ENCODE measurements around the gene VTI1B. TPM values are rescaled to one million over a fixed set of nuclear protein-coding genes. Genes with fewer than 3 reads are reported as not detected.
"Not testable (repeated sequence)": the region's sequence is repeated elsewhere in the genome, so short reads cannot be mapped to it uniquely, and the experiment has no call there.

Gene VTI1B
- total and polyA plus RNA-seq, 4 donors, result 43.9 to 105 (median 67.5) TPM

DNA sequence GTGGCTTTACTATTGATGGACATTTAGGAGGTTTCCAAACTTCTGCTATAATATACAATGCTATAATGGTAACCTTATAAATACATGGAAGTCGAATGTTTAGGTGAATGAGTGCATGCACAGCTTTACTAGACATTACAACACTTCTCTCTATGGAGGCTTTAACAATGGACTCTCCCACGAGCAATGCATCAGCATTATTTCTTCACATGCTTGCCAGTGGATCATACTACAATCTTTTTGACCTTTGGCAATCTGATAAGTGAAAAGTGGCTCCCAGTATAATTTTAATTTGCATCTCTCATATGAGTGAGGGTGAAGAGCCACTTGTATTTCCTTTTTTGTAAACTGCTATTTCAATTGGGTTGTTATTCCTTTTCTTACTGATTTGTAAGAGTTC lies 45.4 kb upstream of the VTI1B start:
- H3K9me3 ChIP-seq (ENCODE audit: control insufficient read depth in 4 of 4, insufficient read depth in 3 of 4, low read length in 3 of 4), result peaks cover 0 to 5% (median 0%) of the 10 kb centered on the region in 4 donors
- WGBS, 2 donors, result 44 to 63% methylated on average over 2 of the region's 2 CpGs
- no peaks in the 10 kb centered on the region for H3K27me3 ChIP-seq (ENCODE audit: control insufficient read depth in 3 of 3, insufficient read depth in 3 of 3, low read length in 2 of 3)
- no peak overlapping the region for H3K9ac ChIP-seq (ENCODE audit: insufficient read depth in 1 of 2, low read length in 2 of 2)
- no peak overlapping the region for H3K4me3 ChIP-seq
- no peak overlapping the region for H3K27ac ChIP-seq (ENCODE audit: low read depth in 1 of 2, low read length in 1 of 2)
- TF ChIP-seq, protein P1, sequence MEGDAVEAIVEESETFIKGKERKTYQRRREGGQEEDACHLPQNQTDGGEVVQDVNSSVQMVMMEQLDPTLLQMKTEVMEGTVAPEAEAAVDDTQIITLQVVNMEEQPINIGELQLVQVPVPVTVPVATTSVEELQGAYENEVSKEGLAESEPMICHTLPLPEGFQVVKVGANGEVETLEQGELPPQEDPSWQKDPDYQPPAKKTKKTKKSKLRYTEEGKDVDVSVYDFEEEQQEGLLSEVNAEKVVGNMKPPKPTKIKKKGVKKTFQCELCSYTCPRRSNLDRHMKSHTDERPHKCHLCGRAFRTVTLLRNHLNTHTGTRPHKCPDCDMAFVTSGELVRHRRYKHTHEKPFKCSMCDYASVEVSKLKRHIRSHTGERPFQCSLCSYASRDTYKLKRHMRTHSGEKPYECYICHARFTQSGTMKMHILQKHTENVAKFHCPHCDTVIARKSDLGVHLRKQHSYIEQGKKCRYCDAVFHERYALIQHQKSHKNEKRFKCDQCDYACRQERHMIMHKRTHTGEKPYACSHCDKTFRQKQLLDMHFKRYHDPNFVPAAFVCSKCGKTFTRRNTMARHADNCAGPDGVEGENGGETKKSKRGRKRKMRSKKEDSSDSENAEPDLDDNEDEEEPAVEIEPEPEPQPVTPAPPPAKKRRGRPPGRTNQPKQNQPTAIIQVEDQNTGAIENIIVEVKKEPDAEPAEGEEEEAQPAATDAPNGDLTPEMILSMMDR (IDR thresholded peaks at IDR 0.05; ENCODE audit: control extremely low read depth, extremely low read depth), result no peak
- H3K4me1 ChIP-seq (ENCODE audit: control insufficient read depth in 5 of 5, insufficient read depth in 5 of 5, low read length in 5 of 5), result peaks cover 0 to 3% (median 2%) of the 10 kb centered on the region in 5 donors
- DNase-seq (no peak), ATAC-seq (ENCODE audit: insufficient read depth, low FRiP score) (peak; percentile 30)
- no peaks in the 10 kb centered on the region for H3K36me3 ChIP-seq (ENCODE audit: control insufficient read depth in 4 of 4, insufficient read depth in 4 of 4, low read length in 4 of 4)

GRCh38 chr14:67719385-67719784 lies 45.0 kb upstream of the VTI1B start:
- not testable (repeated sequence) for H3K4me3 ChIP-seq; H3K9ac ChIP-seq (ENCODE audit: insufficient read depth in 1 of 2, low read length in 2 of 2); H3K36me3 ChIP-seq (ENCODE audit: control insufficient read depth in 4 of 4, insufficient read depth in 4 of 4, low read length in 4 of 4); H3K27me3 ChIP-seq (ENCODE audit: control insufficient read depth in 3 of 3, insufficient read depth in 3 of 3, low read length in 2 of 3); H3K27ac ChIP-seq (ENCODE audit: low read depth in 1 of 2, low read length in 1 of 2); H3K4me1 ChIP-seq (ENCODE audit: control insufficient read depth in 5 of 5, insufficient read depth in 5 of 5, low read length in 5 of 5); ATAC-seq (ENCODE audit: insufficient read depth, low FRiP score); H3K9me3 ChIP-seq (ENCODE audit: control insufficient read depth in 4 of 4, insufficient read depth in 3 of 4, low read length in 3 of 4); DNase-seq
- WGBS, 2 donors, result 92% methylated on average over 3 of the region's 3 CpGs

DNA sequence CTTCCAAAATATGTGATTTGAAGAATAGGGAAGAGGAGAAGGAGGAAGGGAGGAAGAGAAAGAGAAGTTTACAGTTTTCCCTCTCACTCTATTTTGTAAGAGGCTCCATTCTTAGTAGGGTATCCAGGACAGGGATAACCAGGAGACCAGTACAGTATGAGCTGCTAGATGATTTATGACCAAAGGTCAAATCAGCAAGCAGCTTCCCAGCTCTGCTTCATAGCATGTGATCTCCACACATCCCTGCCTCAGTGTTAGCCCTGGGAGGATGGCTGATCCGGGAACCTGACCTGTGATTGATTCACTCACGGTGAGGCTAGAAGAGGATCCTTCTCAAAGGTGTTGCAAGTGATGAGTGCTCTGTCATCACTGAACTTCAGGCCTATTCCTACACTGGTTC lies 43.8 kb upstream of the VTI1B start:
- peaks cover 0 to 2% (median 0%) of the 10 kb centered on the region in 4 donors for H3K9me3 ChIP-seq (ENCODE audit: control insufficient read depth in 4 of 4, insufficient read depth in 3 of 4, low read length in 3 of 4)
- peaks cover 0 to 3% (median 2%) of the 10 kb centered on the region in 5 donors for H3K4me1 ChIP-seq (ENCODE audit: control insufficient read depth in 5 of 5, insufficient read depth in 5 of 5, low read length in 5 of 5)
- H3K36me3 ChIP-seq (ENCODE audit: control insufficient read depth in 4 of 4, insufficient read depth in 4 of 4, low read length in 4 of 4), result no peaks in the 10 kb centered on the region
- H3K27me3 ChIP-seq (ENCODE audit: control insufficient read depth in 3 of 3, insufficient read depth in 3 of 3, low read length in 2 of 3), result no peaks in the 10 kb centered on the region
- ATAC-seq (ENCODE audit: insufficient read depth, low FRiP score), result no peak
- no peak overlapping the region for H3K9ac ChIP-seq (ENCODE audit: insufficient read depth in 1 of 2, low read length in 2 of 2)
- no peak overlapping the region for H3K27ac ChIP-seq (ENCODE audit: low read depth in 1 of 2, low read length in 1 of 2)
- H3K4me3 ChIP-seq, result no peak overlapping the region
- TF ChIP-seq, protein P1 (IDR thresholded peaks at IDR 0.05; ENCODE audit: control extremely low read depth, extremely low read depth), result no peak
- 72 to 75% methylated on average over 2 of the region's 2 CpGs for WGBS, 2 donors
- DNase-seq, result no peak

DNA sequence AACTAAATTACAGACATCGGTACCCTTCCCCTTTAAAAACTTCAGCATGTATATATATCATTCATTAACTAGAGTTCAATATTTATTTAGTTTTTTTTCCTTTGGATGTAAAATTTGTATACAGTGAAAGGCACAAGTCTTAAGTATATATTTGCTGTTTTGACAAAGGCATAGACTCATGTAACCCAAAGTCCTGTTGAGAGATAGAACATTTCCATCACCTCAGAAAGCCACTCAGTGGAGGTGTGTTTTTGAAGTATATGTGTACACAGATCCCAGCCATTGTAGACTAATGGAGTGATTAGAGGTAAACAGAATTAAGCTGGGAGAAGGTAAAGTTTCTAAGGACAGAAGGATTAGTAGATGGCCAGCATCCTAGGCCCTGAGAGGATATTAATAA lies 42.6 kb upstream of the VTI1B start:
- DNase-seq (no peak), ATAC-seq (ENCODE audit: insufficient read depth, low FRiP score) (no peak)
- no peaks in the 10 kb centered on the region for H3K36me3 ChIP-seq (ENCODE audit: control insufficient read depth in 4 of 4, insufficient read depth in 4 of 4, low read length in 4 of 4)
- H3K4me1 ChIP-seq (ENCODE audit: control insufficient read depth in 5 of 5, insufficient read depth in 5 of 5, low read length in 5 of 5), result peaks cover 0 to 3% (median 0%) of the 10 kb centered on the region in 5 donors
- no peaks in the 10 kb centered on the region for H3K27me3 ChIP-seq (ENCODE audit: control insufficient read depth in 3 of 3, insufficient read depth in 3 of 3, low read length in 2 of 3)
- WGBS, 2 donors, result 94 to 96% methylated on average over 1 of the region's 1 CpG
- no peaks in the 10 kb centered on the region for H3K9me3 ChIP-seq (ENCODE audit: control insufficient read depth in 4 of 4, insufficient read depth in 3 of 4, low read length in 3 of 4)
- no peak overlapping the region for H3K27ac ChIP-seq (ENCODE audit: low read depth in 1 of 2, low read length in 1 of 2)
- TF ChIP-seq, protein P1 (IDR thresholded peaks at IDR 0.05; ENCODE audit: control extremely low read depth, extremely low read depth), result no peak
- no peak overlapping the region for H3K4me3 ChIP-seq
- no peak overlapping the region for H3K9ac ChIP-seq (ENCODE audit: insufficient read depth in 1 of 2, low read length in 2 of 2)
